Measurements from ENCODE around the gene FAM222B. TPM values are rescaled to one million over a fixed set of nuclear protein-coding genes. Genes with fewer than 3 reads are reported as not detected.

The FAM222B gene
- total RNA-seq, 2 experiments from 2014 or later, result 4.0 to 15.2 TPM

DNA sequence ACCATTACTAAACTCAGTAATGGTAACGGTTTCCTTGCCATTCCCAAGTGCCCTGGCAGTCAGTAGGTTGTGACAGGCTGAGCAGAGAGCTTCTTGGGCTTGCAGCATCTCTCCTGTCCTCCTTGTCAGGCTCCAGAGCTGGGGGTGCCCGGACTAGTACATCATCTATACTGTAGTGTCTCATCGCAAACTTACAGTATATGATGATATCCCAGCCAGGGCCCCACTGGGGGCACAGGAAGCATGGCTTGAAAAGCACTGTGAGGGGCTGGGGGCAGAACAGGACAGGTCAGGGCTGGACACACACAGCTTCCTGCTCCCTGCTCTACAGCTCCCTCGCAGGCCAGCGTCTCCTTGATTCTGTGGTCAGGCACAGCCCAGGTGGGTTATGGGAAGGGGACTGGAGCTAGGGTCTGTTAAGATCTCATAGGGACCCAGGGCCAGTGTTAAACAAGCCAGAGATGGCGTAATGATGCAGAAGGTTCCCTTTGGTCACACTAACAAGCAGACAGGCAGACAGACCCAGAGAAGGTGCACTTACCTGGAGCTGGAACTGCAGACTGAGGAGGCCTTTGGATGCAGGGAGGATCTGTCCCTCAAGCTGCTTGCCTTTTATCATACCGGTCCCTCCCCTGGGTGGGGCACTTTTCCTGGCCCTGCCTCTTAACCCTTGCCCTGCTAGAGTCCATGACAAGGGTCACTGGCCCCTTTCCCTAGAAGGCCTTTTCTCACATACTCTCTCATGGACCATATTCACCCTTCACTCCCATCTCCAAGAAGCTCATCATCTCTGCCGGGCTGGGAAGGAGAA lies 19.0 kb upstream of the FAM222B start:
- Histone ChIP-seq H3K9me2 (ENCODE audit: insufficient read depth, low read length) (no peaks in the 10 kb centered on the region), H3K79me2 (ENCODE audit: insufficient read depth, low read depth, low read length) (no peaks in the 10 kb centered on the region), H3K9me3 (ENCODE audit: low read length) (no peaks in the 10 kb centered on the region), H3K4me2 (ENCODE audit: low read length) (no peak overlapping the region), H3K4me1 (ENCODE audit: insufficient read depth, low read length, poor library complexity, severe bottlenecking) (peaks cover 15% of the 10 kb centered on the region), H3K27ac (ENCODE audit: low read depth, low read length, poor library complexity, severe bottlenecking) (no peak overlapping the region), H3K4me3 (ENCODE audit: low read depth, low read length, poor library complexity, severe bottlenecking) (no peak overlapping the region), H3K36me3 (ENCODE audit: insufficient read depth, low read length) (peaks cover 34% of the 10 kb centered on the region), H4K20me1 (ENCODE audit: insufficient read depth, low read length) (no peaks in the 10 kb centered on the region), H2AFZ (ENCODE audit: low read length) (no peak overlapping the region)
- no peak for DNase-seq (ENCODE audit: low spot score)
- POLR2A ChIA-PET, result interaction anchor here (0.6 kb wide), 1 partner anchor 49 kb away, joined by 3 read pairs; no protein-coding TSS in a partner anchor
- intact Hi-C loops (cut with micrococcal nuclease; ENCODE audit: unreplicated experiment), result no loop called here
- CTCF ChIA-PET (ENCODE audit: unreplicated experiment), result no interaction called here
- TF ChIP-seq EZH2phosphoT487 (IDR thresholded peaks at IDR 0.05; ENCODE audit: borderline replicate concordance, low read depth, low read length), result no peak
- TF ChIP-seq, protein P1, sequence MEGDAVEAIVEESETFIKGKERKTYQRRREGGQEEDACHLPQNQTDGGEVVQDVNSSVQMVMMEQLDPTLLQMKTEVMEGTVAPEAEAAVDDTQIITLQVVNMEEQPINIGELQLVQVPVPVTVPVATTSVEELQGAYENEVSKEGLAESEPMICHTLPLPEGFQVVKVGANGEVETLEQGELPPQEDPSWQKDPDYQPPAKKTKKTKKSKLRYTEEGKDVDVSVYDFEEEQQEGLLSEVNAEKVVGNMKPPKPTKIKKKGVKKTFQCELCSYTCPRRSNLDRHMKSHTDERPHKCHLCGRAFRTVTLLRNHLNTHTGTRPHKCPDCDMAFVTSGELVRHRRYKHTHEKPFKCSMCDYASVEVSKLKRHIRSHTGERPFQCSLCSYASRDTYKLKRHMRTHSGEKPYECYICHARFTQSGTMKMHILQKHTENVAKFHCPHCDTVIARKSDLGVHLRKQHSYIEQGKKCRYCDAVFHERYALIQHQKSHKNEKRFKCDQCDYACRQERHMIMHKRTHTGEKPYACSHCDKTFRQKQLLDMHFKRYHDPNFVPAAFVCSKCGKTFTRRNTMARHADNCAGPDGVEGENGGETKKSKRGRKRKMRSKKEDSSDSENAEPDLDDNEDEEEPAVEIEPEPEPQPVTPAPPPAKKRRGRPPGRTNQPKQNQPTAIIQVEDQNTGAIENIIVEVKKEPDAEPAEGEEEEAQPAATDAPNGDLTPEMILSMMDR (conservative IDR thresholded peaks at IDR 0.05; ENCODE audit: low read length), result no peak
- no TSS peak for BruUV-seq (replicated peaks)

DNA sequence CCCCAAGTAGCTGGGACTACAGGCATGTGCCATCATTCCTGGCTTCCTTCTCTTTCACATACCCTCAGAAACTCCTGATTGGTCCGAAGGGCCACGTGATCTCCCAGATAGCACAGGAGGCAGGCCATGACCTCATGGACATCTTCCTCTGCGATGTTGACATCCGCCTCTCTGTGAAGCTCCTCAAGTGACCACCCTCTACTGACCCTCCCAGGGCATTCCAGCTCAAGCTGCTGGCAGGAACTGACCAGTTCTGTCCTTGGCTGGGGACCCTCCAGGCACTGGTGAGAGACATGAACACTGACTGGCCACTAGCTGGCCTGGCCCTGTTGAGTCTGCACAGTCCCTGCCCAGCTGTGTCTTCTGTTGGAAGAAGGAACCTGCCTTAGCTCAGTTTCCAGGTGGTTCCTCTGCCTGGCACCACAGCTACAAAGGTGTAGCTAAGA lies 17.8 kb upstream of the FAM222B start:
- Histone ChIP-seq H3K4me1 (ENCODE audit: insufficient read depth, low read length, poor library complexity, severe bottlenecking) (peaks cover 13% of the 10 kb centered on the region), H3K4me2 (ENCODE audit: low read length) (no peak overlapping the region), H3K9me3 (ENCODE audit: low read length) (no peaks in the 10 kb centered on the region), H2AFZ (ENCODE audit: low read length) (no peak overlapping the region), H3K4me3 (ENCODE audit: low read depth, low read length, poor library complexity, severe bottlenecking) (no peak overlapping the region), H3K79me2 (ENCODE audit: insufficient read depth, low read depth, low read length) (peaks cover 9% of the 10 kb centered on the region; the same call in 1 of the 2 replicates), H4K20me1 (ENCODE audit: insufficient read depth, low read length) (no peaks in the 10 kb centered on the region), H3K27ac (ENCODE audit: low read depth, low read length, poor library complexity, severe bottlenecking) (no peak overlapping the region), H3K9me2 (ENCODE audit: insufficient read depth, low read length) (no peaks in the 10 kb centered on the region), H3K36me3 (ENCODE audit: insufficient read depth, low read length) (peaks cover 39% of the 10 kb centered on the region)
- no TSS peak for BruUV-seq (replicated peaks)
- DNase-seq (ENCODE audit: low spot score), result no peak
- POLR2A ChIA-PET, result interaction anchor here (0.9 kb wide), 1 partner anchor 37 kb away, joined by 4 read pairs; no protein-coding TSS in a partner anchor
- intact Hi-C loops (cut with micrococcal nuclease; ENCODE audit: unreplicated experiment), result no loop called here
- CTCF ChIA-PET (ENCODE audit: unreplicated experiment), result no interaction called here
- TF ChIP-seq, protein P1 (conservative IDR thresholded peaks at IDR 0.05; ENCODE audit: low read length), result no peak

DNA sequence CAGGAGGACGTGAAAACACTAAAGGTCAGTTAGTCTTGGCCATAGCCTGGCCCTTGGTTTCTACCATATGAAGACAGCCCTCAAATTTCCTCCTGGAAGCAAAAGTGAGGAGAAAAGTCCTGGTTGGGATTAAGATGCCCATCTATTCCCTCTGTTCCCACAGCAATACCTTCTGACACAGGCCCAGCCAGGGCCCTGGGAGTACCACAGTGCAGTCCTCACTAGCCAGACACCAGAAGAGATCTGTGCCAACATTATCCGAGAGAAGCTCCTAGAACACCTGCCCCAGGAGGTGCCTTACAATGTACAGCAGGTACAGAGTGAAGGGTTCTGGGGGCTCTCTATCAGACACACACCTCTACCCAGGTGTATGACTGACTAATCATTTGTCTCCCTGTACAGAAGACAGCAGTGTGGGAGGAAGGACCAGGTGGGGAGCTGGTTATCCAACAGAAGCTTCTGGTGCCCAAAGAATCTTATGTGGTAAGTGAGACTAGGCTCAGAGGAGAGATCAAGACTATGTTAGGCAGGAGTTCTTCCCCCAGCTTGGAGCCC lies 16.3 kb upstream of the FAM222B start:
- Histone ChIP-seq H2AFZ (ENCODE audit: low read length) (no peak overlapping the region), H3K4me2 (ENCODE audit: low read length) (no peak overlapping the region), H3K9me2 (ENCODE audit: insufficient read depth, low read length) (no peaks in the 10 kb centered on the region), H3K4me3 (ENCODE audit: low read depth, low read length, poor library complexity, severe bottlenecking) (no peak overlapping the region), H3K79me2 (ENCODE audit: insufficient read depth, low read depth, low read length) (peaks cover 15% of the 10 kb centered on the region; the same call in 1 of the 2 replicates), H4K20me1 (ENCODE audit: insufficient read depth, low read length) (no peaks in the 10 kb centered on the region), H3K36me3 (ENCODE audit: insufficient read depth, low read length) (peaks cover 39% of the 10 kb centered on the region), H3K27ac (ENCODE audit: low read depth, low read length, poor library complexity, severe bottlenecking) (no peak overlapping the region), H3K4me1 (ENCODE audit: insufficient read depth, low read length, poor library complexity, severe bottlenecking) (peaks cover 15% of the 10 kb centered on the region), H3K9me3 (ENCODE audit: low read length) (no peaks in the 10 kb centered on the region)
- no TSS peak for BruUV-seq (replicated peaks)
- ChIA-PET POLR2A (interaction anchor here (1.2 kb wide), 1 partner anchor 11 kb away, joined by 3 read pairs; no protein-coding TSS in a partner anchor), CTCF (ENCODE audit: unreplicated experiment) (no interaction called here)
- intact Hi-C loops (cut with micrococcal nuclease; ENCODE audit: unreplicated experiment), result no loop called here
- TF ChIP-seq, protein P1 (conservative IDR thresholded peaks at IDR 0.05; ENCODE audit: low read length), result no peak
- no peak for TF ChIP-seq EZH2phosphoT487 (IDR thresholded peaks at IDR 0.05; ENCODE audit: borderline replicate concordance, low read depth, low read length)
- DNase-seq (ENCODE audit: low spot score), result no peak
